Mesodermal cell (in vitro differentiated cells): ENCODE data around the gene FBXO2.
"Not testable (repeated sequence)": the region's sequence is repeated elsewhere in the genome, so short reads cannot be mapped to it uniquely, and the experiment has no call there.

Experiments
- H3K27ac ChIP-seq: 2 replicates; pipeline ENCODE4 v1.7.0; 2013; ENCODE audit warnings: mild to moderate bottlenecking, low read depth, low read length, moderate library complexity; ENCODE audit not compliant: severe bottlenecking
- H3K36me3 ChIP-seq: 2 replicates; pipeline ENCODE4 v1.7.1; 2013; ENCODE audit warnings: mild to moderate bottlenecking, low read length, moderate library complexity; ENCODE audit not compliant: control insufficient read depth, insufficient read depth
- H3K4me1 ChIP-seq: one replicate; pipeline ENCODE4 v1.7.1; 2013; ENCODE audit warnings: mild to moderate bottlenecking, low read length; ENCODE audit not compliant: insufficient read depth, control insufficient read depth, poor library complexity, severe bottlenecking
- H3K4me3 ChIP-seq: 2 replicates; pipeline ENCODE4 v1.7.0; 2013; ENCODE audit warnings: low read length, control low read depth, mild to moderate bottlenecking; ENCODE audit not compliant: insufficient read depth, poor library complexity, severe bottlenecking; ENCODE audit errors: extremely low read depth
- H3K9me3 ChIP-seq: 2 replicates; pipeline ENCODE4 v1.7.1; 2013; ENCODE audit warnings: mild to moderate bottlenecking, low read length, moderate library complexity; ENCODE audit not compliant: control insufficient read depth
- WGBS, 2 experiments: methylation state at CpG; one replicate each; pipeline ENCODE4 v1.1.5; 2013; ENCODE audit warnings: missing lambda C conversion rate in 2 of 2; ENCODE audit not compliant: insufficient coverage in 2 of 2; 5-methylcytosine and 5-hydroxymethylcytosine counted together

Gene FBXO2

GRCh38 chr1:11609378-11609777, 44.9 kb downstream of the FBXO2 start:
- not testable (repeated sequence) for H3K9me3 ChIP-seq, H3K27ac ChIP-seq, H3K4me1 ChIP-seq, H3K36me3 ChIP-seq, H3K4me3 ChIP-seq
- WGBS, 2 experiments, result 75 to 97% methylated on average over 5 to 7 of the region's 13 CpGs

GRCh38 chr1:11608596-11609130, 45.6 kb downstream of the FBXO2 start:
- H3K36me3 ChIP-seq, H3K9me3 ChIP-seq, H3K27ac ChIP-seq, H3K4me3 ChIP-seq, H3K4me1 ChIP-seq: not testable (repeated sequence)
- 95 to 98% methylated on average over 8 to 22 of the region's 37 CpGs for WGBS, 2 experiments

- H3K9me3 ChIP-seq, result peaks cover 6% of the 10 kb centered on the region
- H3K27ac ChIP-seq, result no peak overlapping the region
- WGBS, 2 experiments, result 96 to 100% methylated on average over 5 to 6 of the region's 6 CpGs
- H3K36me3 ChIP-seq, result no peaks in the 10 kb centered on the region
- no peaks in the 10 kb centered on the region for H3K4me1 ChIP-seq
- H3K4me3 ChIP-seq, result no peak overlapping the region
Observed at GRCh38 chr1:11606775-11607174, 47.5 kb downstream of the FBXO2 start.

- Histone ChIP-seq H3K4me1 (no peaks in the 10 kb centered on the region), H3K27ac (no peak overlapping the region), H3K9me3 (peaks cover 6% of the 10 kb centered on the region), H3K4me3 (no peak overlapping the region), H3K36me3 (no peaks in the 10 kb centered on the region)
- WGBS, 2 experiments, result 79 to 92% methylated on average over 4 to 5 of the region's 5 CpGs
Observed at GRCh38 chr1:11602981-11603380, 51.2 kb downstream of the FBXO2 start.

GRCh38 chr1:11602424-11602823, 51.8 kb downstream of the FBXO2 start:
- 34 to 56% methylated on average over 3 of the region's 3 CpGs for WGBS, 2 experiments

GRCh38 chr1:11600836-11601235, 53.4 kb downstream of the FBXO2 start:
- no peak overlapping the region for H3K27ac ChIP-seq
- WGBS, 2 experiments, result 84 to 85% methylated on average over 5 of the region's 7 CpGs

More at GRCh38 chr1:11602424-11602823, 51.8 kb downstream of the FBXO2 start:
- peaks cover 6% of the 10 kb centered on the region for H3K9me3 ChIP-seq
- no peak overlapping the region for H3K4me3 ChIP-seq
- no peak overlapping the region for H3K27ac ChIP-seq
- no peaks in the 10 kb centered on the region for H3K4me1 ChIP-seq
- no peaks in the 10 kb centered on the region for H3K36me3 ChIP-seq

GRCh38 chr1:11599891-11600576, 54.2 kb downstream of the FBXO2 start:
- Histone ChIP-seq H3K27ac (no peak overlapping the region), H3K9me3 (no peaks in the 10 kb centered on the region), H3K4me3 (no peak overlapping the region), H3K4me1 (no peaks in the 10 kb centered on the region), H3K36me3 (no peaks in the 10 kb centered on the region)
- WGBS, 2 experiments, result 85 to 93% methylated on average over 3 to 4 of the region's 6 CpGs

More at GRCh38 chr1:11600836-11601235, 53.4 kb downstream of the FBXO2 start:
- Histone ChIP-seq H3K36me3 (no peaks in the 10 kb centered on the region), H3K9me3 (no peaks in the 10 kb centered on the region), H3K4me3 (no peak overlapping the region), H3K4me1 (no peaks in the 10 kb centered on the region)

GRCh38 chr1:11598461-11598860, 55.8 kb downstream of the FBXO2 start:
- WGBS, 2 experiments, result 82 to 89% methylated on average over 5 of the region's 5 CpGs
- Histone ChIP-seq H3K27ac (no peak overlapping the region), H3K4me3 (no peak overlapping the region), H3K9me3 (no peaks in the 10 kb centered on the region), H3K4me1 (peaks cover 7% of the 10 kb centered on the region), H3K36me3 (no peaks in the 10 kb centered on the region)
